OCI-LY7 (cell line): ENCODE data around the gene AKAP13. TPM values are rescaled to one million over a fixed set of nuclear protein-coding genes. Genes with fewer than 3 reads are reported as not detected.

Source experiments
- BruUV-seq: library from RNA; stranded (reverse); fragments of 400-500 nt; replicated peaks from 2 replicates; lab custom pipeline; 2021; lab: Mats Ljungman, UMichigan
- CTCF ChIA-PET: fragments of 300-600 bp; sonication (Branson Sonifier 250); formaldehyde crosslinking; loops from one replicate; lab custom pipeline; 2022; ENCODE audit warnings: antibody characterized with exemption; ENCODE audit not compliant: unreplicated experiment; lab: Charles Lee
- POLR2A ChIA-PET: fragments of 300-600 bp; sonication (Branson Sonifier 250); formaldehyde crosslinking; loops from one replicate; lab custom pipeline; 2022; ENCODE audit warnings: antibody characterized with exemption; lab: Charles Lee
- DNase-seq: peaks from one replicate; pipeline ENCODE4 v3.0.0-alpha.2; 2015; ENCODE audit warnings: low spot score
- H2AFZ ChIP-seq: fragments of 200-600 bp; sonication (generic), shearing (Covaris generic); 2 replicates; pipeline ENCODE4 v1.6.1; 2014; ENCODE audit warnings: mild to moderate bottlenecking, antibody characterized with exemption, low read length, moderate library complexity
- H3K27ac ChIP-seq: fragments of 200-600 bp; sonication (generic); 2 replicates; pipeline ENCODE4 v1.5.1; 2014; ENCODE audit warnings: mixed run types, low read depth, mild to moderate bottlenecking, moderate library complexity, low read length, inconsistent platforms; ENCODE audit not compliant: poor library complexity, severe bottlenecking
- H3K36me3 ChIP-seq: fragments of 200-600 bp; sonication (generic); 2 replicates; pipeline ENCODE4 v1.6.1; 2014; ENCODE audit warnings: mild to moderate bottlenecking, antibody characterized with exemption, low read length, moderate library complexity, mixed read lengths; ENCODE audit not compliant: insufficient read depth
- H3K4me1 ChIP-seq: fragments of 200-600 bp; sonication (generic); 2 replicates; pipeline ENCODE4 v1.5.1; 2014; ENCODE audit warnings: mild to moderate bottlenecking, low read length; ENCODE audit not compliant: insufficient read depth, poor library complexity, severe bottlenecking
- H3K4me2 ChIP-seq: fragments of 200-600 bp; sonication (generic); 2 replicates; pipeline ENCODE4 v1.6.1; 2014; ENCODE audit warnings: mild to moderate bottlenecking, low read length
- H3K4me3 ChIP-seq: fragments of 200-600 bp; sonication (generic); 2 replicates; pipeline ENCODE4 v1.5.1; 2014; ENCODE audit warnings: mild to moderate bottlenecking, low read depth, low read length; ENCODE audit not compliant: poor library complexity, severe bottlenecking
- H3K79me2 ChIP-seq: fragments of 200-600 bp; sonication (generic); 2 replicates; pipeline ENCODE4 v1.6.1; 2016; ENCODE audit warnings: low read depth, mild to moderate bottlenecking, low read length, moderate library complexity, mixed read lengths; ENCODE audit not compliant: insufficient read depth
- H3K9me2 ChIP-seq: fragments of 200-600 bp; sonication (generic); 2 replicates; pipeline ENCODE4 v1.6.1; 2016; ENCODE audit warnings: mild to moderate bottlenecking, low read length, mixed read lengths; ENCODE audit not compliant: insufficient read depth
- H3K9me3 ChIP-seq: fragments of 200-600 bp; sonication (generic); 2 replicates; pipeline ENCODE4 v1.6.1; 2014; ENCODE audit warnings: mild to moderate bottlenecking, mixed run types, low read length, mixed read lengths
- H4K20me1 ChIP-seq: fragments of 200-600 bp; sonication (generic); 2 replicates; pipeline ENCODE4 v1.6.1; 2014; ENCODE audit warnings: mild to moderate bottlenecking, antibody characterized with exemption, low read length, moderate library complexity, mixed read lengths; ENCODE audit not compliant: insufficient read depth
- EZH2phosphoT487 ChIP-seq: fragments of 200-600 bp; sonication (generic); IDR thresholded peaks from 2 replicates; pipeline ENCODE4 v1.6.1; 2018; ENCODE audit warnings: low read depth, borderline replicate concordance, mild to moderate bottlenecking, mixed run types, antibody characterized with exemption, low read length, moderate library complexity, mixed read lengths
- intact Hi-C: fragments of 100-400 bp; cut with micrococcal nuclease; formaldehyde crosslinking; loops from one replicate; pipeline ENCODE4 v1.10.0; 2022; ENCODE audit not compliant: unreplicated experiment
- total RNA-seq, 2 experiments: library from RNA; depleted of rRNA in 1 of 2; stranded (reverse); fragments of >200 nt in 1 of 2; shearing (Covaris generic) in 1 of 2; gene quantifications; 2 replicates each; pipeline ENCODE4 v1.2.3, GENCODE V29; 2014 to 2022
- TF ChIP-seq, protein P1 (sequence below): fragments of 200-600 bp; sonication (generic); conservative IDR thresholded peaks from 2 replicates; pipeline ENCODE4 v1.5.1; 2014; ENCODE audit warnings: mild to moderate bottlenecking, antibody characterized with exemption, low read length, moderate library complexity, mixed read lengths

Gene AKAP13
- total RNA-seq, 2 experiments from 2014 or later = 140 to 250 TPM

DNA sequence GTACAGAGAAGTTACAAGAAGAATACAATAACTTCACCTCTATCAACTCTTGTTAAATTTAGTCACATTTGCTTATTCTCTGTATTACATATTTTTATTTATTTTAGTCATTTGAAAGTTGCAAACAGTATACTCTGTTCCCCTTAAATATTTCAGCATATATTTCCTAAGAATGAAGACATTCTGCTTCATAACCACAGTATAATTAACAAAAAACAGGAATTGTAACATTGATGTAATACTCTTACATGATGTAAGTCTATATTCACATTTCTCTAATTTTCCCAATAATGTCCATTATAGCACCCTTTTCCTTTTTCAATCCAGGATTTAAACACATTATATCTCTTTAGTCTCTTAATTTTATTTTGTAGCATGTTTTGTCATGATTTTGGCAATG lies 112.0 kb downstream of the AKAP13 start:
- H3K4me1 ChIP-seq = peaks cover 30% of the 10 kb centered on the region
- no peak overlapping the region for H3K4me3 ChIP-seq
- no peaks in the 10 kb centered on the region for H3K9me2 ChIP-seq
- H2AFZ ChIP-seq = no peak overlapping the region
- intact Hi-C loops = no loop called here
- ChIA-PET CTCF (no interaction called here), POLR2A (interaction anchor here (0.7 kb wide), 1 partner anchor 180 kb away, joined by 3 read pairs; no protein-coding TSS in a partner anchor)
- no peak for TF ChIP-seq EZH2phosphoT487
- TF ChIP-seq, protein P1, sequence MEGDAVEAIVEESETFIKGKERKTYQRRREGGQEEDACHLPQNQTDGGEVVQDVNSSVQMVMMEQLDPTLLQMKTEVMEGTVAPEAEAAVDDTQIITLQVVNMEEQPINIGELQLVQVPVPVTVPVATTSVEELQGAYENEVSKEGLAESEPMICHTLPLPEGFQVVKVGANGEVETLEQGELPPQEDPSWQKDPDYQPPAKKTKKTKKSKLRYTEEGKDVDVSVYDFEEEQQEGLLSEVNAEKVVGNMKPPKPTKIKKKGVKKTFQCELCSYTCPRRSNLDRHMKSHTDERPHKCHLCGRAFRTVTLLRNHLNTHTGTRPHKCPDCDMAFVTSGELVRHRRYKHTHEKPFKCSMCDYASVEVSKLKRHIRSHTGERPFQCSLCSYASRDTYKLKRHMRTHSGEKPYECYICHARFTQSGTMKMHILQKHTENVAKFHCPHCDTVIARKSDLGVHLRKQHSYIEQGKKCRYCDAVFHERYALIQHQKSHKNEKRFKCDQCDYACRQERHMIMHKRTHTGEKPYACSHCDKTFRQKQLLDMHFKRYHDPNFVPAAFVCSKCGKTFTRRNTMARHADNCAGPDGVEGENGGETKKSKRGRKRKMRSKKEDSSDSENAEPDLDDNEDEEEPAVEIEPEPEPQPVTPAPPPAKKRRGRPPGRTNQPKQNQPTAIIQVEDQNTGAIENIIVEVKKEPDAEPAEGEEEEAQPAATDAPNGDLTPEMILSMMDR = no peak
- DNase-seq = no peak
- H3K9me3 ChIP-seq = no peaks in the 10 kb centered on the region
- peaks cover 50% of the 10 kb centered on the region for H3K36me3 ChIP-seq
- peaks cover 45% of the 10 kb centered on the region for H4K20me1 ChIP-seq
- BruUV-seq = no TSS peak
- no peak overlapping the region for H3K27ac ChIP-seq
- H3K79me2 ChIP-seq = peaks cover 79% of the 10 kb centered on the region
- no peak overlapping the region for H3K4me2 ChIP-seq

DNA sequence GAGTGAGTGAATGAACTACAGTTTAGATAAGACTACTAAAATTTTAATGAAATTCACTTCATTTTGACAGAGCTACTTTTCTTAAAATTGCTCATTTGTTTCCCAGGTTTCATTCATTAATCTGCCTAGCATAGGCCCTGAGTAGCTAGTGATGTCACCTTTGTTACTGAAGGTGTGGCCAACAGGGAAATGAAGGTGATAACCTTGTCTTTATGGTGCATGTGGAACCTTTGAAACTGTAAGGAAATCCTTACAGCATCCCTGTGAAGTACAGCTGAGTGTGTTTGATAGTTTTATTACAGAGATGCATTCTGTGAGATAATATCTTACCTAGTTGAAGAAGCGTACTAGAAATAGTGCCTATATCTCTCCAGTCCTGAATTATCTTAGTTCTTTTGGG lies 112.9 kb downstream of the AKAP13 start:
- intact Hi-C loops = no loop called here
- Histone ChIP-seq H3K4me2 (no peak overlapping the region), H3K9me2 (no peaks in the 10 kb centered on the region), H3K9me3 (no peaks in the 10 kb centered on the region), H3K27ac (no peak overlapping the region), H3K4me3 (no peak overlapping the region), H3K4me1 (peaks cover 34% of the 10 kb centered on the region), H2AFZ (no peak overlapping the region), H4K20me1 (peaks cover 47% of the 10 kb centered on the region), H3K36me3 (peaks cover 42% of the 10 kb centered on the region; the same call in 1 of the 2 replicates), H3K79me2 (peaks cover 79% of the 10 kb centered on the region)
- no peak for TF ChIP-seq EZH2phosphoT487
- TF ChIP-seq, protein P1 = no peak
- BruUV-seq = no TSS peak
- no peak for DNase-seq
- ChIA-PET POLR2A (interaction anchor here (0.8 kb wide), 1 partner anchor 40 kb away, joined by 4 read pairs; no protein-coding TSS in a partner anchor), CTCF (no interaction called here)

DNA sequence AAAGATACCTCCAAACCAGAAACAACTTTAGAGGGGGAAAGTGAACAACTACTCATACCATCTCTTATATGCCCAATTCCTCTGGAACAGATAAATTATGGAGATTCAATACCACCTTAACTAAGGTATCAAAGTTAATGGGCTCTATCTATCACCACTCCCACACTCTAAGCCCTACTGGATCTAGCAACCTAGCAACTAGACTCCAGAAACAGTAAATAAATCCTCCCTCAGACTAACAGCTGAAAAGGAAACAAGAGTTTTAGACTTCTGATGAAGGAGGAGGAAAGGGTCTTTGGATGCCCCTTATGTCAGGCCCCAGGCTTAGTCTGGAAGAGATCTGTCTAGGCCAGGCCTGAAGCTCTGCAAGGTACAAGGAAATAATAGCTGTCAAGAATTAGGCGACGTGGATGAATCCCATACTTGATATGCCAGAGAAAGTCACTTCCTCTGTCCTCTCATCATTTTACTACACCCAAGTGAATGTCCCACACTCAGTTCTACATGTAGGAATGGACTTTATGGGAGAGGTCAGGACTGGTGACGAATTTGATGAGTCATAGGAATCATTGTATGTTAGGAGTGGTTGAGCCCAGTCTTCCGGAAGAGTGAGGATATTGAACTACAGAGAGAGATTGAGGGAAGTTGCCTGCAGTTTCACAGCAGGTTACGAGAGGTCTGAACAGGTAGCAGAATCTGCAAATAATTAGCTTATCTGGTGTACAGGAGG lies 113.8 kb downstream of the AKAP13 start:
- H3K27ac ChIP-seq = no peak overlapping the region
- peaks cover 48% of the 10 kb centered on the region for H4K20me1 ChIP-seq
- H3K9me2 ChIP-seq = no peaks in the 10 kb centered on the region
- DNase-seq = no peak
- TSS peak; percentile 0 for BruUV-seq
- POLR2A ChIA-PET = no interaction called here
- no peak overlapping the region for H3K4me2 ChIP-seq
- intact Hi-C loops = no loop called here
- H2AFZ ChIP-seq = no peak overlapping the region
- H3K9me3 ChIP-seq = no peaks in the 10 kb centered on the region
- no peak overlapping the region for H3K4me3 ChIP-seq
- no peak for TF ChIP-seq EZH2phosphoT487
- TF ChIP-seq, protein P1 = no peak
- CTCF ChIA-PET = no interaction called here
- peaks cover 38% of the 10 kb centered on the region; the same call in 1 of the 2 replicates for H3K36me3 ChIP-seq
- H3K79me2 ChIP-seq = peaks cover 79% of the 10 kb centered on the region
- peaks cover 34% of the 10 kb centered on the region for H3K4me1 ChIP-seq
